ENCODE results near the gene CAMK4.

- TF ChIP-seq EZH2phosphoT487 (IDR thresholded peaks at IDR 0.05; ENCODE audit: borderline replicate concordance, low read length) (no peak), CTCF (IDR thresholded peaks at IDR 0.05; ENCODE audit: low read depth, low read length, poor library complexity, severe bottlenecking) (no peak)
These were observed 77.1 kb downstream of the CAMK4 start for GRCh38 chr5:111301264-111301663.
